ENCODE data around the gene PTPRZ1. TPM values are rescaled to one million over a fixed set of nuclear protein-coding genes. Genes with fewer than 3 reads are reported as not detected.

Gene PTPRZ1
- total RNA-seq, 6 experiments from 2014 or later: 0.07 to 0.13 TPM; not detected in 4

DNA sequence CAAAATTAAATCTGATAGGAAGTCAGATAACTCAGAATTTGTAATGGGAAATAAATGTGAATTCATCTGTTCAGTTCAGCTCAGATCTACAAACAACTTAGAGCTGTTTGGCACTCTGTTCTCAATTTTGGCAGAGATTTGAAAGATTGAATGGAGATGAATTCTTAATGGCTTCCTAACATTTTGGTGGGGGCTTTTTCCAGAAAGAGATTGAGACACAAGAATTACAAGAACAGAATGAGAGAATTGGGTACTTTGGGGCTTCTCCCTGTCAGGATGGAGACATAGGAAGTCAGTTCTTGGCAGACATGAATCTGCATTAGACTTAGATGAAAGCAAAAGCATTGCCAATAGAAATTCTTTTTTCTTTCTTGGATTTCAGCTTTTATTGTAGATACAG is 39.0 kb upstream of the PTPRZ1 start:
- Mint-ChIP-seq H3K27ac (no peak overlapping the region), H3K36me3 (ENCODE audit: low read depth) (no peaks in the 10 kb centered on the region), H3K4me3 (no peak overlapping the region), H3K27me3 (ENCODE audit: insufficient read depth) (no peaks in the 10 kb centered on the region; the same call in 1 of the 2 replicates), H3K4me1 (ENCODE audit: low read depth) (no peaks in the 10 kb centered on the region), H3K9me3 (no peaks in the 10 kb centered on the region)
- no peak for TF ChIP-seq CTCF (IDR thresholded peaks at IDR 0.05)
- no peak for DNase-seq

GRCh38 chr7:121837462-121837861 is 35.5 kb upstream of the PTPRZ1 start:
- Mint-ChIP-seq H3K4me1 (ENCODE audit: low read depth) (no peaks in the 10 kb centered on the region), H3K4me3 (no peak overlapping the region), H3K36me3 (ENCODE audit: low read depth) (no peaks in the 10 kb centered on the region), H3K27ac (no peak overlapping the region), H3K27me3 (ENCODE audit: insufficient read depth) (no peaks in the 10 kb centered on the region; the same call in 1 of the 2 replicates), H3K9me3 (no peaks in the 10 kb centered on the region)
- DNase-seq: no peak
- TF ChIP-seq CTCF (IDR thresholded peaks at IDR 0.05): no peak

GRCh38 chr7:121847041-121847440 is 25.9 kb upstream of the PTPRZ1 start:
- H3K9me3 Mint-ChIP-seq: peaks cover 7% of the 10 kb centered on the region; the same call in 1 of the 2 replicates
- no peaks in the 10 kb centered on the region for H3K27me3 Mint-ChIP-seq (ENCODE audit: insufficient read depth)

GRCh38 chr7:121853307-121853706 is 19.7 kb upstream of the PTPRZ1 start:
- no peaks in the 10 kb centered on the region for H3K27me3 Mint-ChIP-seq (ENCODE audit: insufficient read depth)

More at GRCh38 chr7:121847041-121847440, 25.9 kb upstream of the PTPRZ1 start:
- DNase-seq: no peak
- no peak for TF ChIP-seq CTCF (IDR thresholded peaks at IDR 0.05)
- Mint-ChIP-seq H3K27ac (no peak overlapping the region), H3K36me3 (ENCODE audit: low read depth) (no peaks in the 10 kb centered on the region), H3K4me1 (ENCODE audit: low read depth) (no peaks in the 10 kb centered on the region), H3K4me3 (no peak overlapping the region)

DNA sequence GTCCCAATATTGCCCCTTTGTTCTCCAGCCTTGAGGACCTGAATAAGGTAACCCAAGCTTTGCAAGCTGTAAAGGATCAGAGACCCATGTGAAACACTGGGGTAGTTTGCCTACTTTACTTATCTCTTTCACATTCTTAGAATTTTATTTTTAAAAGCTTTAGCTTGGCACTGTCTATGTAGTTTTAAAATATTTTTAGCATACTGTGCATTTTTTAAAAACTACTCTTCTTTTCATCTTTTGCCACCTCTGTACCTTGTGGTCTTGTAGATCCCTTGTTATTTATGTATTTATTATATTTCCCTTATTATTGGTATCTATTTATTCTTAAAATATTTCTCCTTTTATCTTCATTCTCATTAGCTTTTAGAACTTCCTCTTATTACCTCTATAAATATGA is 12.0 kb upstream of the PTPRZ1 start:
- Mint-ChIP-seq H3K9me3 (no peaks in the 10 kb centered on the region), H3K36me3 (ENCODE audit: low read depth) (no peaks in the 10 kb centered on the region), H3K27ac (no peak overlapping the region), H3K27me3 (ENCODE audit: insufficient read depth) (peaks cover 5% of the 10 kb centered on the region; the same call in 1 of the 2 replicates), H3K4me3 (no peak overlapping the region), H3K4me1 (ENCODE audit: low read depth) (no peaks in the 10 kb centered on the region; the same call in 1 of the 2 replicates)
- TF ChIP-seq CTCF (IDR thresholded peaks at IDR 0.05): no peak
- DNase-seq: no peak

More at GRCh38 chr7:121853307-121853706, 19.7 kb upstream of the PTPRZ1 start:
- H3K9me3 Mint-ChIP-seq: peaks cover 4% of the 10 kb centered on the region; the same call in 1 of the 2 replicates
- no peak overlapping the region for H3K27ac Mint-ChIP-seq
- no peak overlapping the region for H3K4me3 Mint-ChIP-seq
- TF ChIP-seq CTCF (IDR thresholded peaks at IDR 0.05): no peak
- no peak for DNase-seq
- H3K36me3 Mint-ChIP-seq (ENCODE audit: low read depth): no peaks in the 10 kb centered on the region
- H3K4me1 Mint-ChIP-seq (ENCODE audit: low read depth): no peaks in the 10 kb centered on the region

DNA sequence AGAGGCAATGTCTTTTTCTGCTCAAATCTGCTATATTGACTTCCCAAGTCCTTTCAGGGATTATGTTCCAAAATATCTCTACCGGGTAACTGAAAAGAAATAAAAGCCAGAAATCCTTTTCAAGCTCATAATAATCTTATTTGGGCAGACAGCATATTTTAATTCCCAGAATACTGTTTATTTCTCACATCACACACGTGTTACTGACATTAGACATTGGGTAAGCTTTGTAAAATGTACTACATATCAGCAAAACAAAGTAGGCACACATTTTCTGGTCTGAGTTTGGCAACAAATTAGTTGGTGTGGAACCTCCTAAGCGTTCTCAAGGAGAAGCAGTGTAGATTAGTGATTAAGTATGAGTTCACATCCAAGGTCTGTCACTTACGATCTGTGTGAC is 10.4 kb upstream of the PTPRZ1 start:
- Mint-ChIP-seq H3K27me3 (ENCODE audit: insufficient read depth) (peaks cover 7% of the 10 kb centered on the region), H3K9me3 (no peaks in the 10 kb centered on the region), H3K27ac (no peak overlapping the region), H3K4me3 (no peak overlapping the region), H3K36me3 (ENCODE audit: low read depth) (no peaks in the 10 kb centered on the region), H3K4me1 (ENCODE audit: low read depth) (no peaks in the 10 kb centered on the region; the same call in 1 of the 2 replicates)
- no peak for TF ChIP-seq CTCF (IDR thresholded peaks at IDR 0.05)
- no peak for DNase-seq

Data from HFFc6 (cell line).